ENCODE data around the gene STARD3NL.

DNA sequence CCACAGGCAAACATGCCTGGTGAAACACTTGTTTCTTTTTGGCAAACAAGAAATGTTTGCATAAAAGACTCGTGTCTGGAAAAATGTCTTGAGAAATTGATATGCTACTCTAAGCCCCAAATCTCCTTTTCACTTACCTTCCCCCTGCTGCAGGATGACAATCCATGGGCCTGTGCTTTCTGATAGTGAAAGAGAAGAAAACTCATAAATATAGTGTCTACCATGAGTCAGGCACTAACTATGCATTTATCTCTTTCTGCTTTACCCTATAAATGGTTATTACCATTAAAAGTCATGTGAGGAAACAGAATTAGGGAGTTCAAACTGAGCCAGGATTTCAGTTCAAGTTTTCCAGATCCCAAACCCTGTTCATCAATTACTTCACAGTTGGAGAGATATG, 102.0 kb downstream of the STARD3NL start:
- TF ChIP-seq, protein P1, sequence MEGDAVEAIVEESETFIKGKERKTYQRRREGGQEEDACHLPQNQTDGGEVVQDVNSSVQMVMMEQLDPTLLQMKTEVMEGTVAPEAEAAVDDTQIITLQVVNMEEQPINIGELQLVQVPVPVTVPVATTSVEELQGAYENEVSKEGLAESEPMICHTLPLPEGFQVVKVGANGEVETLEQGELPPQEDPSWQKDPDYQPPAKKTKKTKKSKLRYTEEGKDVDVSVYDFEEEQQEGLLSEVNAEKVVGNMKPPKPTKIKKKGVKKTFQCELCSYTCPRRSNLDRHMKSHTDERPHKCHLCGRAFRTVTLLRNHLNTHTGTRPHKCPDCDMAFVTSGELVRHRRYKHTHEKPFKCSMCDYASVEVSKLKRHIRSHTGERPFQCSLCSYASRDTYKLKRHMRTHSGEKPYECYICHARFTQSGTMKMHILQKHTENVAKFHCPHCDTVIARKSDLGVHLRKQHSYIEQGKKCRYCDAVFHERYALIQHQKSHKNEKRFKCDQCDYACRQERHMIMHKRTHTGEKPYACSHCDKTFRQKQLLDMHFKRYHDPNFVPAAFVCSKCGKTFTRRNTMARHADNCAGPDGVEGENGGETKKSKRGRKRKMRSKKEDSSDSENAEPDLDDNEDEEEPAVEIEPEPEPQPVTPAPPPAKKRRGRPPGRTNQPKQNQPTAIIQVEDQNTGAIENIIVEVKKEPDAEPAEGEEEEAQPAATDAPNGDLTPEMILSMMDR (IDR thresholded peaks at IDR 0.05), result no peak
- no peak for TF ChIP-seq POLR2A (IDR thresholded peaks at IDR 0.05)

Data from esophagus squamous epithelium (tissue), 4 donors.